GM19035 (cell line): ENCODE measurements around the gene AQR.
"Not testable (repeated sequence)": the region's sequence is repeated elsewhere in the genome, so short reads cannot be mapped to it uniquely, and the experiment has no call there.

Source experiments
- ATAC-seq: cut with Tn5 transposase; IDR thresholded peaks from one replicate; pipeline ENCODE4 v1.9.1; 2021; ENCODE audit not compliant: unreplicated experiment

AQR gene

GRCh38 chr15:34964277-34964676 is 5.3 kb downstream of the AQR start:
- ATAC-seq = no peak

GRCh38 chr15:34953851-34954250 is 15.7 kb downstream of the AQR start:
- ATAC-seq = no peak

- ATAC-seq = no peak
Observed at GRCh38 chr15:34952481-34952880, 17.1 kb downstream of the AQR start.

GRCh38 chr15:34951993-34952392 is 17.5 kb downstream of the AQR start:
- ATAC-seq = no peak

- no peak for ATAC-seq
Observed at GRCh38 chr15:34944936-34945335, 24.6 kb downstream of the AQR start.

- no peak for ATAC-seq
Observed at GRCh38 chr15:34943711-34944110, 25.8 kb downstream of the AQR start.

- ATAC-seq = not testable (repeated sequence)
Observed at GRCh38 chr15:34943264-34943663, 26.3 kb downstream of the AQR start.

- no peak for ATAC-seq
Observed at GRCh38 chr15:34942363-34942762, 27.2 kb downstream of the AQR start.

- ATAC-seq = no peak
Observed at GRCh38 chr15:34941831-34942230, 27.7 kb downstream of the AQR start.

GRCh38 chr15:34941185-34941698 is 28.3 kb downstream of the AQR start:
- no peak for ATAC-seq

- no peak for ATAC-seq
Observed at GRCh38 chr15:34933432-34933975, 36.0 kb downstream of the AQR start.

GRCh38 chr15:34928349-34928748 is 41.2 kb downstream of the AQR start:
- ATAC-seq = not testable (repeated sequence)

GRCh38 chr15:34927726-34928125 is 41.8 kb downstream of the AQR start:
- ATAC-seq = no peak

- ATAC-seq = no peak
Observed at GRCh38 chr15:34914317-34914716, 55.2 kb downstream of the AQR start.

GRCh38 chr15:34905047-34905446 is 64.5 kb downstream of the AQR start:
- no peak for ATAC-seq

- no peak for ATAC-seq
Observed at GRCh38 chr15:34904527-34904926, 65.0 kb downstream of the AQR start.

GRCh38 chr15:34900748-34901147 is 68.8 kb downstream of the AQR start:
- no peak for ATAC-seq

- no peak for ATAC-seq
Observed at GRCh38 chr15:34896183-34896582, 73.4 kb downstream of the AQR start.

GRCh38 chr15:34893967-34894366 is 75.6 kb downstream of the AQR start:
- ATAC-seq = no peak

GRCh38 chr15:34892963-34893591 is 76.5 kb downstream of the AQR start:
- no peak for ATAC-seq

- no peak for ATAC-seq
Observed at GRCh38 chr15:34890424-34890823, 79.1 kb downstream of the AQR start.

GRCh38 chr15:34889476-34889875 is 80.1 kb downstream of the AQR start:
- ATAC-seq = no peak

GRCh38 chr15:34886134-34886533 is 83.4 kb downstream of the AQR start:
- ATAC-seq = no peak
